Neural cell (in vitro differentiated cells): ENCODE measurements around the gene ARHGEF19. TPM values are rescaled to one million over a fixed set of nuclear protein-coding genes. Genes with fewer than 3 reads are reported as not detected.

Experiments used
- H2AFZ ChIP-seq: fragments of 200-600, 300-800 bp; sonication (generic), shearing (Covaris generic); 2 replicates; pipeline ENCODE4 v1.6.0; 2014; ENCODE audit warnings: low read depth, mild to moderate bottlenecking, antibody characterized with exemption, low read length, moderate library complexity
- H3F3A ChIP-seq: fragments of 200-600 bp; shearing (Covaris generic); 2 replicates; pipeline ENCODE4 v1.6.1; 2016; ENCODE audit warnings: mild to moderate bottlenecking, moderate library complexity, mixed read lengths, antibody characterized with exemption, low read length; ENCODE audit not compliant: insufficient read depth, poor library complexity, severe bottlenecking
- H3K27ac ChIP-seq: fragments of 200-600, 300-800 bp; sonication (generic), shearing (Covaris generic); 2 replicates; pipeline ENCODE4 v1.5.1; 2014; ENCODE audit warnings: mild to moderate bottlenecking, low read length, moderate library complexity
- H3K27me3 ChIP-seq: fragments of 300-800, 200-600 bp; sonication (generic), shearing (Covaris generic); 2 replicates; pipeline ENCODE4 v1.6.0; 2014; ENCODE audit warnings: mild to moderate bottlenecking, low read depth, low read length, moderate library complexity; ENCODE audit not compliant: insufficient read depth
- H3K36me3 ChIP-seq: fragments of 300-800, 200-600 bp; sonication (generic), shearing (Covaris generic); 2 replicates; pipeline ENCODE4 v1.5.1; 2014; ENCODE audit warnings: mild to moderate bottlenecking, antibody characterized with exemption, low read length, moderate library complexity; ENCODE audit not compliant: insufficient read depth
- H3K4me2 ChIP-seq: fragments of 300-800, 200-600 bp; sonication (generic), shearing (Covaris generic); 2 replicates; pipeline ENCODE4 v1.6.0; 2014; ENCODE audit warnings: mild to moderate bottlenecking, low read length
- H3K4me3 ChIP-seq: fragments of 300-800, 200-600 bp; sonication (generic), shearing (Covaris generic); 2 replicates; pipeline ENCODE4 v1.5.1; 2014; ENCODE audit warnings: mild to moderate bottlenecking, low read length, moderate library complexity
- H3K79me2 ChIP-seq: fragments of 200-600 bp; shearing (Covaris generic); replicated peaks from 2 replicates; pipeline ENCODE4 v1.6.0; 2014; ENCODE audit warnings: mild to moderate bottlenecking, low read length, moderate library complexity; ENCODE audit not compliant: insufficient read depth
- H3K9ac ChIP-seq: fragments of 300-800, 200-600 bp; sonication (generic), shearing (Covaris generic); 2 replicates; pipeline ENCODE4 v1.6.1; 2016; ENCODE audit warnings: mild to moderate bottlenecking, low read length, mixed read lengths
- H3K9me2 ChIP-seq: fragments of 200-600 bp; shearing (Covaris generic); 2 replicates; pipeline ENCODE4 v1.6.1; 2016; ENCODE audit warnings: mild to moderate bottlenecking, low read length, mixed read lengths; ENCODE audit not compliant: insufficient read depth
- H3K9me3 ChIP-seq: fragments of 200-600, 300-800 bp; sonication (generic), shearing (Covaris generic); 2 replicates; pipeline ENCODE4 v1.6.1; 2016; ENCODE audit warnings: mild to moderate bottlenecking, mixed run types, low read length, moderate library complexity, mixed read lengths
- H4K20me1 ChIP-seq: fragments of 200-600 bp; shearing (Covaris generic); 2 replicates; pipeline ENCODE4 v1.6.1; 2016; ENCODE audit warnings: mild to moderate bottlenecking, mixed run types; ENCODE audit not compliant: insufficient read depth
- CTCF ChIP-seq: fragments of 450-650 bp; IDR thresholded peaks from 2 replicates; pipeline ENCODE4 v1.5.1; 2014; ENCODE audit warnings: antibody characterized with exemption, mild to moderate bottlenecking, moderate library complexity; ENCODE audit not compliant: poor library complexity, severe bottlenecking
- EP300 ChIP-seq: fragments of 450-650 bp; conservative IDR thresholded peaks from 2 replicates; pipeline ENCODE4 v1.6.1; 2014; ENCODE audit warnings: antibody characterized with exemption, mild to moderate bottlenecking, moderate library complexity; ENCODE audit not compliant: poor library complexity, severe bottlenecking
- EZH2 ChIP-seq: fragments of 200-600, 300-800 bp; shearing (Covaris generic), sonication (generic); IDR thresholded peaks from 2 replicates; pipeline ENCODE4 v1.6.1; 2014; ENCODE audit warnings: antibody characterized with exemption, low read length, borderline replicate concordance, mild to moderate bottlenecking; ENCODE audit not compliant: insufficient read depth, poor library complexity, severe bottlenecking
- MXI1 ChIP-seq: fragments of 450-650 bp; conservative IDR thresholded peaks from 2 replicates; pipeline ENCODE4 v1.6.1; 2014; ENCODE audit warnings: antibody characterized with exemption, mild to moderate bottlenecking; ENCODE audit not compliant: poor library complexity, severe bottlenecking
- POLR2AphosphoS5 ChIP-seq: IDR thresholded peaks from 2 replicates; pipeline ENCODE4 v1.6.1; 2012
- RAD21 ChIP-seq: fragments of 450-650 bp; conservative IDR thresholded peaks from 2 replicates; pipeline ENCODE4 v1.6.1; 2014; ENCODE audit warnings: antibody characterized with exemption, mild to moderate bottlenecking, moderate library complexity
- REST ChIP-seq: IDR thresholded peaks from 2 replicates; pipeline ENCODE4 v1.6.1; 2012; ENCODE audit warnings: borderline replicate concordance
- SMC3 ChIP-seq: fragments of 450-650 bp; conservative IDR thresholded peaks from 2 replicates; pipeline ENCODE4 v1.6.1; 2014; ENCODE audit warnings: antibody characterized with exemption, mild to moderate bottlenecking, moderate library complexity; ENCODE audit not compliant: poor library complexity
- TAF1 ChIP-seq: IDR thresholded peaks from 2 replicates; pipeline ENCODE4 v1.6.1; 2012; ENCODE audit warnings: low read depth
- polyA plus RNA-seq: library from polyadenylated mRNA; depleted of rRNA; stranded (reverse); fragments of >200 nt; gene quantifications from 2 replicates; pipeline ENCODE4 v1.2.3, GENCODE V29; 2014

Gene ARHGEF19
- polyA plus RNA-seq, 1 donor from 2014 or later, result 0.93 TPM

DNA sequence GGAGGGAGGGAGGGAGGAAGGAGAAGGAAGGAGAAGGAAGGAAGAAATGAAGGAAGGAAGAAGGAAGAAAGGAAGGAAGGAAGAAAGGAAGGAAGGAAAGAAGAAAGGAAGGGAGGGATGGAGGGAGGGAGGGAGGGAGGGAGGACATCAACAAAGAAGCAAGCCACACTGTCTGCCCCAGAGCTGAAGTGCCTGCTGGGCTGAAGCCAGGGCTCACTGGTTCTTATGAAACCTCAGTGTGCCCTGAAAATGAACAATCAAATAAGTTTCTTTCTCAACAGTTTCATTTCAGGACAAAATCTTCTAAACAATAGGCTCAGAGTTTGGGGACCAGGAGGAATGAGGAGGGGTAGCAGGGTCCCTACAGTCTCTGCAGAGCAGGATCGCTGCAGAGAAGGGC lies 21.1 kb downstream of the ARHGEF19 start:
- Histone ChIP-seq H3K27me3 (no peaks in the 10 kb centered on the region), H3K4me3 (no peak overlapping the region), H3K27ac (no peak overlapping the region), H4K20me1 (no peaks in the 10 kb centered on the region), H2AFZ (no peak overlapping the region), H3F3A (no peaks in the 10 kb centered on the region), H3K9me3 (no peaks in the 10 kb centered on the region), H3K9ac (no peak overlapping the region), H3K4me2 (no peak overlapping the region), H3K9me2 (no peaks in the 10 kb centered on the region), H3K36me3 (no peaks in the 10 kb centered on the region), H3K79me2 (no peaks in the 10 kb centered on the region)
- TF ChIP-seq POLR2AphosphoS5 (no peak), EZH2 (no peak)

DNA sequence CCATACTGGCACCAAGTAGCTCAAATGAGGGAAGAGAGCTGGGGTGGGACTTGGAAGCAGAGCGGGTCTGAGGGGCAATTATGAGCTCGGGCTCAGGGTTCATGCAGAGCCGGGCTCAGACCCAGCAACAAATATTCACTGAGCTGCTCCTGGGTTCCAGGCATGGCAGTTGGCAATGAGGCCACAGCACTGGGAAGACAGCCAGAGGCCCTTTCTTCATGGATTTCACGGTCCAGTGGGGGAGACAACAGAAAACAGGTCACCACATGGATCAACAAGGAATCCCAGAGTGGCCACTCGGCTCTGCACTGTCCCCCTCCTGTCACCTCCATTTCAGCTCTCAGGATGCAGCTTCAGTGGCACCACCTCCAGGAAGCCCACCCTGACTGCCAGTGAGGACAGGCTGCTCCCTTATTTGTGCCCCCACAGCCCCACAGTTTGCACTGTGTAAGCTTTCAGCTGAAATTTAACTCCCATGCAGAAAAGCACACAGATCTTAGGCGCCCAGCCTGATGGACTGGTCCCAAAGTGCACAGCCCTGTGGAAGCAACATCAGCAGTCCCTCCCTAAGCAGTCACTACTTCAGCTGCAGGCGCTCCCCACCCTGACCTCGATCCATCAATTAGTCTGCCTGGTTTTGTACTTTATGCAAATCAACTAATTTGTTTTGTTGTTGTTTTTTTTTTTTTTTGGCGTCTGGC lies 22.4 kb downstream of the ARHGEF19 start:
- no peaks in the 10 kb centered on the region for H3K27me3 ChIP-seq
- no peaks in the 10 kb centered on the region for H3K79me2 ChIP-seq
- H3K4me2 ChIP-seq, result no peak overlapping the region

More for the DNA sequence above, 22.4 kb downstream of the ARHGEF19 start:
- no peaks in the 10 kb centered on the region for H3K9me3 ChIP-seq
- H3K9ac ChIP-seq, result no peak overlapping the region
- no peaks in the 10 kb centered on the region for H3K9me2 ChIP-seq
- H3K4me3 ChIP-seq, result no peak overlapping the region
- no peak for TF ChIP-seq POLR2AphosphoS5
- no peak for TF ChIP-seq EP300
- TF ChIP-seq RAD21, result no peak
- no peak for TF ChIP-seq MXI1
- no peak for TF ChIP-seq REST
- no peak for TF ChIP-seq TAF1
- TF ChIP-seq EZH2, result no peak
- TF ChIP-seq CTCF, result no peak
- no peak for TF ChIP-seq SMC3
- no peak overlapping the region for H2AFZ ChIP-seq
- no peaks in the 10 kb centered on the region for H3K36me3 ChIP-seq
- no peak overlapping the region for H3K27ac ChIP-seq
- no peaks in the 10 kb centered on the region for H4K20me1 ChIP-seq
- no peaks in the 10 kb centered on the region for H3F3A ChIP-seq
